Activated effector memory CD4-positive, alpha-beta T cell treated with Interleukin-2 at 50 U/mL for 16 hours (primary cell): Measurements from ENCODE around the gene JAKMIP1.

Experiments
- DNase-seq: peaks from one replicate; pipeline ENCODE4 v3.0.0-alpha.2; 2020

Gene JAKMIP1

DNA sequence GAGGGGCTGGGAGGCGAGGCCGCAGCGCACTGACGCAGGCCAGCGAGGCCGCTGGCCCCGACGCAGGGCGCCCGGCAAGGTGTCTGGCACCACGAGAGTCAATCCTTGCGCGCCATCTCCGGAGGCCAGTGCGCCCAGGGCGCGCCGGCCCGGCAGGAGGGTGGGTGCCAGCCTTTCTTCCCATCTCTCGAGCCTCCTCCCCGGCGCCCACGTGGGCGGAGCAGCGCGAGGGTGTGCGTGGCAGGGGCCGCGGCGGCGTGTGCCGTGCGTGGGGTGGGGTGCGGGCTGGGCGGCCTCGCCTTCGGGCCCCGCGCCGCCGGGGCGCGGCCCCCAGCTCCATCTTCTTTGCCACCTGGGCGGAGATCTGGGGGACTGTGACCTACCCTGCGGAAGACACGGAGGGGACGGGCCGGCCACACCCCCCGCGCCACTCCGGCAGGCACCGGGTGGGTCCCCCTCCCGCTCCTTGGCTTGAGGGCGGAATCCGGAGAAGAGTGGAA, 877 bp downstream of the JAKMIP1 start:
- DNase-seq, result peak; percentile 27

- DNase-seq, result peak; percentile 21
Measured at GRCh38 chr4:6198768-6199421, 1.5 kb downstream of the JAKMIP1 start.

- no peak for DNase-seq
Measured at GRCh38 chr4:6198278-6198677, 2.1 kb downstream of the JAKMIP1 start.

GRCh38 chr4:6197433-6198174, 2.7 kb downstream of the JAKMIP1 start:
- DNase-seq, result no peak

DNA sequence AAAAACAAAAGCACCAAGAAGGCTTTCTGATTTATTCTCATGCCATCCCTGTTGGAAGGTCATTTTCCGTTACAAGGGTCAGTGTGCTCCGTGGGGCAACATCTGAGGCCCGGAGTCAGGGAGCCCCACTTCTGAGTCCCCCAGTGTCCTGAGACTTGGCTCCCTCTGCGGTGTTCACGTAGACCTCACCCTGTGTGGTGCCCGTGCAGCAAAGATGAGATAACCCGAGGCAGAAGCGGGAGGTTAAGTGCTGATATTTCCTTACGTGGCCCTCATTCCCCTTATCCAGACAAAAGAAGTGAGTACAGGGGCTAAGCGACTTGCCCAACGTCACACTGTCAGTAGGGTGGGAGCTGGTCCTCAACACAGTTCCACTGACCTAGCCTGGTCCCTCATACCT, 3.5 kb downstream of the JAKMIP1 start:
- no peak for DNase-seq

DNA sequence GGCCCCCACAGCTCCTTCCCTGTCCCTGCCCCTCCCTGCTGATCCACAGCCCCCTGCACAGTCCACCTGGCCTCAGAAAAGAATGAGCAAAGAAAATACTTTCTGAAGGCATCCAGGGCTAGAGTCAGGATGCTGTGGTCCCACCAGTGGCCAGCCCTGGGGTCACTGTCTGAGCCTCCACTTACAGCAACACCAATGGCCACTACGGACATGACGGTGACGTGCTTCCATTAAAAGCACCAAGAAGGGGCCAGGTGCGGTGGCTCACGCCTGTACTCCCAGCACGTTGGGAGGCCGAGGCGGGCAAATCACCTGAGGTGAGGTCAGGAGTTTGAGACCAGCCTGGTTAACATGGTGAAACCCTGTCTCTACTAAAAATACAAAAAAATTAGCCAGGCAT, 4.0 kb downstream of the JAKMIP1 start:
- no peak for DNase-seq

DNA sequence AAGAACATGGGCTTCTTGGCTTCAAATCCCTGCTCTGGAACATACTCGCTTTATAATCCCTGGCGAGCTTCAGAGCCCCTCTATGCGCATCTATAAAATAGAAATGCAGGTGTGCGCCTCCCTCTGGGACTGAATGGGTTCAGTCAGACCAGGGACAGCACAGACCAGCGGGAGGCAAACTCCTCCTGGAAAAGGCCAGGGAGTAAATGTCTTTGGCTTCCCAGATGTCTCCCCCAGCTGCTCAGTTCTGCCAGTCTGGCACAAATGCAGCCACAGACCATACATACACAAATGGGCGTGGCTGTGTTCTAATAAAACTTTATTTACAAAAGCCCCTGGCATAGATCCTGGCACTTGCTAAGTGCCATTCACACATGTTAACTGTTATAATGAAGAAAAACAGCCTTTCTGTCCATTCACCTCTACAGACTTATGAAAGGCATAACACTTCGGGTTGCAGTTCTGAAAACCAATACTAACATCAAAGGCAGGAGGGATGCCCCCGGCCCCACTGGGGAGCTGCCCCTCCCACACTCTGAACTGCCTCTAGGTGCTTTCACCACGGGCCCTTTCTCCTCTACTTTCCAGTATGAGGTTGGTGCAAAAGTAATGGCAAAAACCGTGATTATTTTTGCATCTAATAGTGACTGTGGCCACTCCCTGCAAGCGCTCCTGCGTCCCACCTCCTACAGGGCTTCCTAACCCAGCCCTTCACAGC, 4.6 kb downstream of the JAKMIP1 start:
- DNase-seq, result no peak

DNA sequence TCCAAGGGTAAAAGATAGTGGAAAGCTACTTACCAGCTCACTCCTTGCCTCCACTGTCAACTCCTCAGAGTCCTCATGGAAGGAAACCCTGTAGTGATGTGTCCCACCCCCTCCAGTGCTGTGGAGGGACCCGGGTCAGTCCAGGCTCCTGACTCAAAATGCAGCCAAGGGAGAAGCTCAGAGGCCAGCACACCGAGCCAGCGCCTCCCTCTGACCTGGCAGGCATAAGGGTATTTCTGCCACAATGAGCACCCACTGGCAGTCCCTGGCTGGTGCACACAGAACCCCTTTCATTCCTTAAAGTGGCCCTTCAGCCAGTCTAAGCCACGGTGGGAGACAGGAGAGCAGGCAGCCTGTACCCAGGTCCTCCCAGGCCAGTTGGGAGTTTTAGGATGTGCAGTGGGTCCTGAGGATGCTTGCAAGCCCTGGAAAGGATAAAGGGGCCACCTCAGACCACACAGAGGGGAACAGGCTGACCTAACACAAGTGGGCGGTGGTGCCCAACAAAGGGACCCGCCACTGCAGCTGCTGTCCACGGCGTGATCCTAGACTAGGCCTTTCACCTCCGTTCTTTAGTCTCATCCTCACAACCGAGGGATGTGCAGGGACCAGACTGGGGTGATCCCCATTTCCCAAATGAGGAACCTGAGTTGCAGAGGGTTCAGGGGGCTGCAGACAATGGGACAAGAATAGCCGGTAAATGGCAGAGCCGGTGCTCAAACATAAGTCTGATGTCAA, 5.7 kb downstream of the JAKMIP1 start:
- no peak for DNase-seq

DNA sequence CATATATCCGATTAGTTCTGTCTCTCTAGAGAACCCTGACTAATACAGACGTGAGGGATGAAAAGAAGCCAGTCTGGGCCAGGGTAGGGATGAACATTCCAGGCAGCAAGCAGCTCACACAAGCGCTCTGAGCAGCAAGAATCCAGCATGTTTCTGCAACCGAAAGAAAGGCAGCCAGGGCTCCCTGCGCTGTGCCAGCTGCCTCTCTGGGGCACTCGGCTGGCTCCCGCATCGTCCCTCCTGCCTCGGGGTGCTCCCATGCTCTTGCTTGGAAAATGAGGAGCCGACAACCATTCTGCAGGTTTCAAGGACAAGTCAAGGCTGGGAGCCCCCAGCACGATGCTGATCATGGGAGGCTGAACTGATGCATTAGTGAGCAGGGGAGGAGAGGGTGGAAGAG, 7.0 kb downstream of the JAKMIP1 start:
- no peak for DNase-seq

GRCh38 chr4:6192245-6192644, 8.1 kb downstream of the JAKMIP1 start:
- no peak for DNase-seq

DNA sequence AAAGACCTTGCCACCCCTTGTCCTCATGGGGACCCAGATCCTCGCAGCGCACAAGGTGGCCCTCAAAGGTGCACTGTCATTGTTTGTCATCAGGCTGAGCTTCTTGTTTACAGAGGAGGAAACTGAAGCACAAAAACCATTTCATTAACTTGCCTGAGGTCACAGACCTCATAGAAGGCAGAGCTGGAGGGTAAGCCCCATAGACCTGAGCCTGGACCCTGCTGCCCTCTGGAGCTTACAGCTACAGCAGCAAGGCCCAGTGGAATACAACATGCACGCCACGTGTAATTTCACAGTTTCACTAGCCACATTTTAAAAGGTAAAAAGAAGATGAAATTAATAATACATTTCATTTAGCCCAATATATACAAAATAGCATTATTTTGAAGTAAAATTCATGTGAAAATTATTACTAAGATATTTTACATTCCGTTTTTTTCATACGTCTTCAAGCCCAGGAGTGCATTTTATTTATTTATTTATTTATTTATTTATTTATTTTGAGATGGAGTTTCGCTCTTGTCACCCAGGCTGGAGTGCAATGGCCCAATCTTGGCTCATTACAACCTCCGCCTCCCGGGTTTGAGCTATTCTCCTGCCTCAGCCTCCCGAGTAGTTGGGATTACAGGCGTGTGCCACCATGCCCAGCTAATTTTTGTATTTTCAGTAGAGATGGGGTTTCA, 8.8 kb downstream of the JAKMIP1 start:
- DNase-seq, result no peak

DNA sequence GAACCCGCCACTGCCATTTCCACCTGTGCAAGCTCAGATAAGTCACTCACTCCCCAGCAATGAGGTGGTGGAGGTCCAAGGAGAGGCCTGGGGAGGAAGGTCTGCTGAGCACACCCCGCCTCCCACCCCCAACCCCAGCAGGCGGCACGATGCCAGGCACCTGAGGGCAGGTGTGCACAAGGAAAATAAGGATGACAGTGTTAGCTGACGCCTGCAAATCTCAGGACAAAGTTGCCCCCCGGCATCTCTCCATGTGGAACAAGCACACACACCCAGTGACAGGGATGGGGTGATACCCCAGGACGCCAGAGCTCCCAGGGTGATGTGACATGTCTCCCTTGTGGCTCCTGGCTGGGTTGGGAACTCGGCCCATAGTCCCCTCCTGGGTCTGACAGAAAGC, 9.9 kb downstream of the JAKMIP1 start:
- no peak for DNase-seq

- no peak for DNase-seq
Measured at GRCh38 chr4:6189511-6189910, 10.8 kb downstream of the JAKMIP1 start.

DNA sequence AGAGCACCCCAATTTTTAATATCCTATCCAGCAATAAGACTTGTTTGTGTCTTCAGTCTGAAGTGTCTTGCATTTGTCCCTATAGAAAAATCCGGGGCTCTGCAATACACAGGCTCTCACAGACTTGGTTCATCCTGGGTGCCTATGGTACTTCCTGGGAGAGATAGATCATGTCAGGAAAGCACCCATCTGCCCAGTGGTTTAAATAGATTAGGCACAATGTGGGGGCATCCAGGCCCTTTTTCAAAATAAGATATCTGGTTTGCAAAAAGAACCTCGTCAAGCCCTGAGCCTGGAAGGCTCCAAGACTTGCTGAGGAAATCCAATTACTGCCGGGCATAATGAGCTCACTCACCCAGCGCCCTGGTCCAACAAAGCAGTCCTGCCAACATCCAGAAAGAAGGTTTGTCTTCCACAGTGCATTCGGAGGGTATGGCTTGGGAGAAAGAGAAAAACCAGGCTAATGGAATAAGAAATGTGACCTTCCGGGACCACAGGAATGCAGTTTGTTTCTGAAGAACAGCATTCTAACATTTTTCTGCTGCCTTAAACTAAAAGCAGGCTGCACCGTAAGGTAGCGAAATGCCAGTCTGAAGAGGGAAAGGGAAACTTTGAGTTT, 11.6 kb downstream of the JAKMIP1 start:
- DNase-seq, result no peak

DNA sequence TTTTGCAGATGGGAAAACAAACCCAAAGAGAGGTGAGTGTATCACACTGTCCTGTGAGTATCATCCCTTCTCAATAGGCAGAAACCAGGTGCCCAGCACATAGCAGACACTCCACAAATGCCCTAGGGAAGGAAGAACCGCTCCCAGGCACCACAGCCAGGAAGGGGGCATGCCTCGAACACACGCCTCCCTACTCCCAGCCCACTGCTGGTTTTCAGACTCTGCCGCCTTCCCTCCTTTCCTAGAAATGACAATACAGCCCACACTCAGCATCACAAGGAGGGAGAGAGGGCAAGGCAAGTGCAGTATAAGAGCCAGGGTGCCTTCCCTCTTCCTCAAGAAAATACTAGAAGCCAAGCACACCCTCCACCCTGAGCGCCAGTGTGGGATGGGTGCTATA, 16.2 kb downstream of the JAKMIP1 start:
- DNase-seq, result no peak

GRCh38 chr4:6183740-6184139, 16.6 kb downstream of the JAKMIP1 start:
- no peak for DNase-seq

- no peak for DNase-seq
Measured at GRCh38 chr4:6182376-6183280, 17.7 kb downstream of the JAKMIP1 start.

GRCh38 chr4:6180841-6181631, 19.3 kb downstream of the JAKMIP1 start:
- DNase-seq, result peak; percentile 48

- peak; percentile 38 for DNase-seq
Measured at GRCh38 chr4:6179362-6179761, 21.0 kb downstream of the JAKMIP1 start.

DNA sequence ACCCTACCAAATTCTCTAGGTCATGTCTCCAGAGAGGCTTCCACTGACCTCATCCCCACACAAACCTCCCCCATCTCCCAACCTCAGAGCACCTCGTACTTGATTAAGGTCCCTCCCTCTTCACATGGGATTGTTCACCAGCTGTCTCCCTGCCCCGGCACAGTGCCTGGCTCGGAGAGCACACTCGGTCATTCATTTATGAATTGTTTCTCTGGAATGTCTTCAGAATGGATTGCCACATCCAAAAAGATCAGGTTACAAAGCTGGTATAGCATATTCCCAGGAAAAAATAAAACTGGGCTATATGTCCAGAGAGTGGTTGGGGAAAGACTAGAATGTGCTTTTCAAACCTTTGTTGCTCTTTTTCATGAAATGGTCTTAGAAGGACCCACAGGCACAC, 21.6 kb downstream of the JAKMIP1 start:
- no peak for DNase-seq
